HepG2 (cell line): Measurements from ENCODE around the gene TMEM41B. TPM values are rescaled to one million over a fixed set of nuclear protein-coding genes. Genes with fewer than 3 reads are reported as not detected.

Experiments
- ASH2L ChIP-seq: fragments of 300-600, 200-600 bp; sonication (generic); IDR thresholded peaks from 2 replicates; pipeline ENCODE4 v1.7.0; 2017; ENCODE audit warnings: low read depth, mild to moderate bottlenecking, moderate library complexity, mixed read lengths, low read length; ENCODE audit not compliant: insufficient read length
- BCL3 ChIP-seq: sonication (generic); formaldehyde crosslinking; IDR thresholded peaks from 2 replicates; pipeline ENCODE4 v1.5.1; 2020; ENCODE audit warnings: mild to moderate bottlenecking, missing genetic modification reagents, moderate library complexity
- CBX1 ChIP-seq: IDR thresholded peaks from one replicate; pipeline ENCODE4 v1.6.1; 2016; ENCODE audit warnings: antibody characterized with exemption, low read depth
- MAFK ChIP-seq, 2 experiments: IDR thresholded peaks in 1 of 2; conservative IDR thresholded peaks in 1 of 2; 2 replicates each; pipeline ENCODE4 v1.6.1; 2011; ENCODE audit warnings: improper control_type of control experiment in 2 of 2, low read length in 2 of 2
- MXD3 ChIP-seq: IDR thresholded peaks from 2 replicates; pipeline ENCODE4 v1.6.1; 2016; ENCODE audit warnings: mild to moderate bottlenecking, missing biosample characterization, missing genetic modification reagents
- NCOA1 ChIP-seq: sonication (generic); formaldehyde crosslinking; IDR thresholded peaks from 2 replicates; pipeline ENCODE4 v1.9.0; 2021; ENCODE audit warnings: missing genetic modification reagents
- NR1H2 ChIP-seq: sonication (generic); formaldehyde crosslinking; IDR thresholded peaks from 2 replicates; pipeline ENCODE4 v1.8.1; 2022; ENCODE audit warnings: low read depth, missing genetic modification reagents, borderline replicate concordance
- RCOR2 ChIP-seq: IDR thresholded peaks from 2 replicates; pipeline ENCODE4 v1.6.1; 2016; ENCODE audit warnings: missing biosample characterization, missing genetic modification reagents
- SRF ChIP-seq: IDR thresholded peaks from 2 replicates; pipeline ENCODE4 v1.6.1; 2011; ENCODE audit warnings: mild to moderate bottlenecking, low read depth, low read length, moderate library complexity
- TEAD3 ChIP-seq: optimal IDR thresholded peaks from 2 replicates; pipeline ENCODE3; 2016; ENCODE audit warnings: borderline replicate concordance
- ZBTB44 ChIP-seq: sonication (generic); formaldehyde crosslinking; IDR thresholded peaks from 2 replicates; pipeline ENCODE4 v1.4.0; 2020; ENCODE audit warnings: missing genetic modification reagents
- ZFAT ChIP-seq: sonication (generic); formaldehyde crosslinking; conservative IDR thresholded peaks from 2 replicates; pipeline ENCODE4 v1.8.1; 2023; ENCODE audit warnings: missing genetic modification reagents, inconsistent platforms
- ZFYVE20 ChIP-seq: sonication (generic); formaldehyde crosslinking; IDR thresholded peaks from 2 replicates; pipeline ENCODE4 v1.8.0; 2023; ENCODE audit warnings: low read depth, mild to moderate bottlenecking, moderate library complexity, missing genetic modification reagents, borderline replicate concordance
- ZMYM2 ChIP-seq: sonication (generic); formaldehyde crosslinking; IDR thresholded peaks from 2 replicates; pipeline ENCODE4 v1.8.0; 2022; ENCODE audit warnings: mild to moderate bottlenecking, missing genetic modification reagents
- ZNF280D ChIP-seq: sonication (generic); formaldehyde crosslinking; IDR thresholded peaks from 2 replicates; pipeline ENCODE4 v1.5.1; 2020; ENCODE audit warnings: mild to moderate bottlenecking, missing genetic modification reagents
- ZNF333 ChIP-seq: sonication (generic); formaldehyde crosslinking; IDR thresholded peaks from 2 replicates; pipeline ENCODE4 v1.4.0; 2020; ENCODE audit warnings: mild to moderate bottlenecking, missing genetic modification reagents, borderline replicate concordance
- ZNF468 ChIP-seq: sonication (generic); formaldehyde crosslinking; IDR thresholded peaks from 2 replicates; pipeline ENCODE4 v1.8.0; 2022; ENCODE audit warnings: mild to moderate bottlenecking, moderate library complexity, missing genetic modification reagents
- ZNF556 ChIP-seq: sonication (generic); formaldehyde crosslinking; IDR thresholded peaks from 2 replicates; pipeline ENCODE4 v1.4.0; 2020; ENCODE audit warnings: mild to moderate bottlenecking, missing genetic modification reagents, borderline replicate concordance
- ZNF564 ChIP-seq: sonication (generic); formaldehyde crosslinking; IDR thresholded peaks from 2 replicates; pipeline ENCODE4 v1.8.1; 2023; ENCODE audit warnings: mild to moderate bottlenecking, missing genetic modification reagents
- ZNF800 ChIP-seq: sonication (generic); formaldehyde crosslinking; IDR thresholded peaks from 2 replicates; pipeline ENCODE4 v1.4.0; 2020; ENCODE audit warnings: missing genetic modification reagents
- ZNF841 ChIP-seq: sonication (generic); formaldehyde crosslinking; IDR thresholded peaks from 2 replicates; pipeline ENCODE4 v1.8.1; 2023; ENCODE audit warnings: missing genetic modification reagents, borderline replicate concordance
- ZSCAN21 ChIP-seq: sonication (generic); formaldehyde crosslinking; IDR thresholded peaks from 2 replicates; pipeline ENCODE4 v1.8.0; 2022; ENCODE audit warnings: mild to moderate bottlenecking, missing genetic modification reagents, moderate library complexity, borderline replicate concordance
- polyA plus RNA-seq, 8 experiments: library from polyadenylated mRNA; depleted of rRNA in 3 of 8; stranded (reverse) in 7 of 8; unstranded in 1 of 8; fragments of >200 nt; fragmentation: Illumina TruSeq in 4 of 8; extraction: Trizol in 4 of 8; gene quantifications; 2 replicates each; pipeline versions ENCODE4 v1.2.1 to v1.2.3, GENCODE V29; 2011 to 2016; ENCODE audit warnings: low read depth in 4 of 8, missing spikeins in 1 of 8, mixed read lengths in 1 of 8; ENCODE audit not compliant: insufficient read depth in 1 of 8
- total RNA-seq, 5 experiments: library from RNA; depleted of rRNA; stranded (reverse); fragments of >200 nt; fragmentation: Illumina TruSeq; extraction: Trizol; gene quantifications; 2 replicates each; pipeline ENCODE4 v1.2.3, GENCODE V29; 2016; ENCODE audit warnings: low read depth in 1 of 5

Gene TMEM41B
- total and polyA plus RNA-seq, 2 of the 13 experiments (the other 11 are each of a cell fraction or from before 2014, with no cell fraction given): 36.8 to 48.1 TPM

- TF ChIP-seq ZSCAN21 (CRISPR knock-in tag) (no peak), NR1H2 (CRISPR knock-in tag) (no peak), BCL3 (CRISPR knock-in tag) (no peak), RCOR2 (CRISPR knock-in tag) (0 out of 2 replicates have a peak, but pooled peaks have one; percentile 39), ZNF280D (CRISPR knock-in tag) (no peak), MAFK (conservative IDR thresholded peaks at IDR 0.05 in 1 of 2, IDR thresholded peaks at IDR 0.05 in 1 of 2; ENCODE audit: low read length in 2 of 2) (no peak), ZNF333 (CRISPR knock-in tag) (0 out of 2 replicates have a peak, but pooled peaks have one; percentile 0), ZNF564 (CRISPR knock-in tag) (peak; percentile 9; the same call in 1 of the 2 replicates), ZNF800 (CRISPR knock-in tag) (0 out of 2 replicates have a peak, but pooled peaks have one; percentile 29), CBX1 (no peak), ZBTB44 (CRISPR knock-in tag) (no peak), MXD3 (no peak), ZFAT (CRISPR knock-in tag) (no peak), ZFYVE20 (CRISPR knock-in tag) (no peak), ZNF841 (no peak), ASH2L (no peak), ZNF556 (no peak), TEAD3 (no peak), ZMYM2 (0 out of 2 replicates have a peak, but pooled peaks have one; percentile 14), SRF (no peak), ZNF468 (CRISPR knock-in tag) (no peak), NCOA1 (no peak)
Measured at GRCh38 chr11:9313648-9314290, 624 bp downstream of the TMEM41B start (continued).
